ENCODE results near the gene PLIN5. TPM values are rescaled to one million over a fixed set of nuclear protein-coding genes. Genes with fewer than 3 reads are reported as not detected.

PLIN5 gene
- total and polyA plus RNA-seq, 4 donors = 13.3 to 83.8 (median 56.6) TPM

- H3K9ac ChIP-seq (ENCODE audit: low read depth in 1 of 2, low read length in 2 of 2) = no peak overlapping the region
- H3K27me3 ChIP-seq (ENCODE audit: control insufficient read depth in 4 of 4, insufficient read depth in 4 of 4, low read length in 3 of 4) = no peaks in the 10 kb centered on the region
- WGBS = 87% methylated on average over 9 of the region's 9 CpGs
- TF ChIP-seq RXRA (IDR thresholded peaks at IDR 0.05) (no peak), GABPA (IDR thresholded peaks at IDR 0.05 in 1 of 2, conservative IDR thresholded peaks at IDR 0.05 in 1 of 2) (no peak), JUND (IDR thresholded peaks at IDR 0.05) (no peak)
- no peak overlapping the region for H3K4me3 ChIP-seq (ENCODE audit: low read depth in 1 of 3, low read length in 3 of 3)
- peaks cover 2 to 25% (median 10%) of the 10 kb centered on the region in 4 donors for H3K4me1 ChIP-seq (ENCODE audit: control insufficient read depth in 4 of 4, insufficient read depth in 4 of 4, low read length in 3 of 4)
- H3K27ac ChIP-seq (ENCODE audit: low read depth in 1 of 2, low read length in 2 of 2) = peak overlapping the region in 1 of 2 donors; percentile 62
- peaks cover 0 to 8% (median 3%) of the 10 kb centered on the region in 4 donors for H3K36me3 ChIP-seq (ENCODE audit: control insufficient read depth in 4 of 4, insufficient read depth in 3 of 4, low read depth in 1 of 4, low read length in 3 of 4)
- no peaks in the 10 kb centered on the region for H3K9me3 ChIP-seq (ENCODE audit: control insufficient read depth in 4 of 4, low read length in 3 of 4)
- DNase-seq (ENCODE audit: low spot score) = no peak
Observed at GRCh38 chr19:4533334-4533733, 1.7 kb downstream of the PLIN5 start.

DNA sequence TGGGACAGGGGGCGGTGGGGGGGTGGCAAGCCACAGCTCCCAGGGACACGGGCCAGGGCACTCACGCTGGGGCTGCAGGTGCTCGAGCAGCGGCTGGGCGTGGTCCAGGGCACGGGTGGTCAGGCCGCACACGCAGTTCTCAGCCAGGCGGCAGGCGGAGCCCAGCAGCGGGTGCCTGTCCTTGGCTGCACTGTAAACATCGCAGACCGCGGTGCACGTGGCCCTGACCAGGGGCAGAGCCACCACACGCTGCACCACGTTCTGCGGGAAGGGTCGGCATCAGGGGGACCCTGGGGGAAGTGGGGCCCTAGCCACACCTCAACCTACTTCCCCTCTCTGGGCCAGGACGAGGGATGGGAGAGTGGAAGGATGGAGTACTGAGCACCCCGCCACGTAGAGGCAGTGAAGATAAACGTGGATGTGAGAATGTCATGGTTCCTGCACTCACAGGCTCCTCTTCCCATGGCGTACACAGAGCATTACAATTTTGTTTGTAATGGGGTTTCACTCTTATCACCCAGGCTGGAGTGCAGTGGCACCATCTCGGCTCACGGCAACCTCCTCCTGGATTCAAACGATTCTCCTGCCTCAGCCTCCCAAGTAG, 3.4 kb downstream of the PLIN5 start:
- H3K4me3 ChIP-seq (ENCODE audit: low read depth in 1 of 3, low read length in 3 of 3) = no peak overlapping the region
- H3K4me1 ChIP-seq (ENCODE audit: control insufficient read depth in 4 of 4, insufficient read depth in 4 of 4, low read length in 3 of 4) = peaks cover 2 to 25% (median 10%) of the 10 kb centered on the region in 4 donors
- H3K27me3 ChIP-seq (ENCODE audit: control insufficient read depth in 4 of 4, insufficient read depth in 4 of 4, low read length in 3 of 4) = no peaks in the 10 kb centered on the region
- H3K27ac ChIP-seq (ENCODE audit: low read depth in 1 of 2, low read length in 2 of 2) = peak overlapping the region; percentile 5 to 70
- H3K36me3 ChIP-seq (ENCODE audit: control insufficient read depth in 4 of 4, insufficient read depth in 3 of 4, low read depth in 1 of 4, low read length in 3 of 4) = peaks cover 0 to 8% (median 3%) of the 10 kb centered on the region in 4 donors
- H3K9ac ChIP-seq (ENCODE audit: low read depth in 1 of 2, low read length in 2 of 2) = no peak overlapping the region
- WGBS = 27% methylated on average over 28 of the region's 28 CpGs
- TF ChIP-seq GABPA (IDR thresholded peaks at IDR 0.05 in 1 of 2, conservative IDR thresholded peaks at IDR 0.05 in 1 of 2) (no peak), TAF1 (conservative IDR thresholded peaks at IDR 0.05) (no peak), HNF4G (IDR thresholded peaks at IDR 0.05) (no peak), FOXA1 (IDR thresholded peaks at IDR 0.05) (peak; percentile 34), EGR1 (IDR thresholded peaks at IDR 0.05; ENCODE audit: low read depth in 2 of 2) (no peak), YY1 (IDR thresholded peaks at IDR 0.05) (no peak), RXRA (IDR thresholded peaks at IDR 0.05) (peak; percentile 63 to 74), NR2F2 (IDR thresholded peaks at IDR 0.05) (no peak), MAX (IDR thresholded peaks at IDR 0.05) (no peak), ATF3 (IDR thresholded peaks at IDR 0.05) (no peak), JUND (IDR thresholded peaks at IDR 0.05) (no peak), SP1 (IDR thresholded peaks at IDR 0.05) (peak; percentile 8), FOXA2 (IDR thresholded peaks at IDR 0.05) (peak; percentile 49), HNF4A (conservative IDR thresholded peaks at IDR 0.05) (no peak), RAD21 (IDR thresholded peaks at IDR 0.05) (no peak), ZBTB33 (IDR thresholded peaks at IDR 0.05) (no peak)
- TF ChIP-seq, protein P1, sequence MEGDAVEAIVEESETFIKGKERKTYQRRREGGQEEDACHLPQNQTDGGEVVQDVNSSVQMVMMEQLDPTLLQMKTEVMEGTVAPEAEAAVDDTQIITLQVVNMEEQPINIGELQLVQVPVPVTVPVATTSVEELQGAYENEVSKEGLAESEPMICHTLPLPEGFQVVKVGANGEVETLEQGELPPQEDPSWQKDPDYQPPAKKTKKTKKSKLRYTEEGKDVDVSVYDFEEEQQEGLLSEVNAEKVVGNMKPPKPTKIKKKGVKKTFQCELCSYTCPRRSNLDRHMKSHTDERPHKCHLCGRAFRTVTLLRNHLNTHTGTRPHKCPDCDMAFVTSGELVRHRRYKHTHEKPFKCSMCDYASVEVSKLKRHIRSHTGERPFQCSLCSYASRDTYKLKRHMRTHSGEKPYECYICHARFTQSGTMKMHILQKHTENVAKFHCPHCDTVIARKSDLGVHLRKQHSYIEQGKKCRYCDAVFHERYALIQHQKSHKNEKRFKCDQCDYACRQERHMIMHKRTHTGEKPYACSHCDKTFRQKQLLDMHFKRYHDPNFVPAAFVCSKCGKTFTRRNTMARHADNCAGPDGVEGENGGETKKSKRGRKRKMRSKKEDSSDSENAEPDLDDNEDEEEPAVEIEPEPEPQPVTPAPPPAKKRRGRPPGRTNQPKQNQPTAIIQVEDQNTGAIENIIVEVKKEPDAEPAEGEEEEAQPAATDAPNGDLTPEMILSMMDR (IDR thresholded peaks at IDR 0.05; ENCODE audit: low read depth, low read length, missing input control) = no peak
- TF ChIP-seq, protein P2, sequence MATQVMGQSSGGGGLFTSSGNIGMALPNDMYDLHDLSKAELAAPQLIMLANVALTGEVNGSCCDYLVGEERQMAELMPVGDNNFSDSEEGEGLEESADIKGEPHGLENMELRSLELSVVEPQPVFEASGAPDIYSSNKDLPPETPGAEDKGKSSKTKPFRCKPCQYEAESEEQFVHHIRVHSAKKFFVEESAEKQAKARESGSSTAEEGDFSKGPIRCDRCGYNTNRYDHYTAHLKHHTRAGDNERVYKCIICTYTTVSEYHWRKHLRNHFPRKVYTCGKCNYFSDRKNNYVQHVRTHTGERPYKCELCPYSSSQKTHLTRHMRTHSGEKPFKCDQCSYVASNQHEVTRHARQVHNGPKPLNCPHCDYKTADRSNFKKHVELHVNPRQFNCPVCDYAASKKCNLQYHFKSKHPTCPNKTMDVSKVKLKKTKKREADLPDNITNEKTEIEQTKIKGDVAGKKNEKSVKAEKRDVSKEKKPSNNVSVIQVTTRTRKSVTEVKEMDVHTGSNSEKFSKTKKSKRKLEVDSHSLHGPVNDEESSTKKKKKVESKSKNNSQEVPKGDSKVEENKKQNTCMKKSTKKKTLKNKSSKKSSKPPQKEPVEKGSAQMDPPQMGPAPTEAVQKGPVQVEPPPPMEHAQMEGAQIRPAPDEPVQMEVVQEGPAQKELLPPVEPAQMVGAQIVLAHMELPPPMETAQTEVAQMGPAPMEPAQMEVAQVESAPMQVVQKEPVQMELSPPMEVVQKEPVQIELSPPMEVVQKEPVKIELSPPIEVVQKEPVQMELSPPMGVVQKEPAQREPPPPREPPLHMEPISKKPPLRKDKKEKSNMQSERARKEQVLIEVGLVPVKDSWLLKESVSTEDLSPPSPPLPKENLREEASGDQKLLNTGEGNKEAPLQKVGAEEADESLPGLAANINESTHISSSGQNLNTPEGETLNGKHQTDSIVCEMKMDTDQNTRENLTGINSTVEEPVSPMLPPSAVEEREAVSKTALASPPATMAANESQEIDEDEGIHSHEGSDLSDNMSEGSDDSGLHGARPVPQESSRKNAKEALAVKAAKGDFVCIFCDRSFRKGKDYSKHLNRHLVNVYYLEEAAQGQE (IDR thresholded peaks at IDR 0.05) = no peak
- no peak for DNase-seq (ENCODE audit: low spot score)
- no peaks in the 10 kb centered on the region for H3K9me3 ChIP-seq (ENCODE audit: control insufficient read depth in 4 of 4, low read length in 3 of 4)

All from liver (tissue), 9 donors.